C4-2B (cell line): ENCODE measurements around the gene SMIM26.
"Not testable (repeated sequence)": the region's sequence is repeated elsewhere in the genome, so short reads cannot be mapped to it uniquely, and the experiment has no call there.

Experiments used
- H3K27ac ChIP-seq: fragments of 450-650 bp; 2 replicates; pipeline ENCODE4 v1.5.1; 2017
- ZFX ChIP-seq: fragments of 450-650 bp; IDR thresholded peaks from 2 replicates; pipeline ENCODE4 v1.6.1; 2017
- TF ChIP-seq, protein P1 (sequence below): fragments of 450-650 bp; conservative IDR thresholded peaks from 2 replicates; pipeline ENCODE4 v1.5.1; 2017; ENCODE audit warnings: mild to moderate bottlenecking

Gene SMIM26

DNA sequence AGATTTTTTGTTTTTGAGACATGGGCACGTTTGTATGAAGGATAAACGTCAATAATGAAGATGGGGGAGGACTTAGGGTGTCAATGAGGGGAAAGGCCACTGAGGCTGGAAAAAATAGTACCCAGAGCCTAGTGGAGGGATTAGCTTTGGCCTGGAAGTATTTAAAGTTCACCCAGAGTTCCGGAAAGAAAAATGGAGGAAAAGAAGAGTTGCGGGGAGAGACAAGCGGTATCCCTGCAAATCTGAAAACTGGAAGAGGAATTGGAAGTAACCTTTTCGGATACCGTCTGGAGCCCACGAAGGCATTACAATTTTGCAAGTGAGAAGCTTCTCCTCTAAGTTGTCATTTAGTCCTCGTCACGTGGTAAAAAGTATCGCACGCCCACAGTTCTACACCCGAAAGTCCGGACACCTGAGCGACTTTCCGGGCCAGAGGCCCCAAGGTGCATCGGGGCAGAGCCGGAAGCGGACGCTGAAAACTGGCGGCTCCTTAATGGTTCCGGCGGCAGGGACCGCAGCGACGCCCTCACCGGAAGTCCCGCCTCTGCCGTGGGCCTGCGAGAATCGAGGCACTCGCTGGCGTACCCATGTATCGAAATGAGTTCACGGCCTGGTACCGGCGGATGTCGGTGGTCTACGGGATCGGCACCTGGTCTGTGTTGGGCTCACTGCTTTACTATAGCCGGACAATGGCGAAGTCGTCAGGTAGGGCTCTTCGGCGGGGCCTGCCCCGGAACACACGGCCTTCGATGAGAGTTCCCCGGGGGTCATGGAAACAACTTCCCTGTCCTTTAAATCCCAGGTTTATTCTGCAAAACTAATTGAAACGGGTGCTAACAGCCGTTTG, at the start of gene SMIM26:
Gene SMIM26, plus strand, starts transcription at position 541 of the 847 bp plus-strand sequence. Its CDS starts 47 bp downstream, at position 588.
- H3K27ac ChIP-seq = peak within 1 kb of the TSS; percentile 92
- peak; percentile 89 for TF ChIP-seq ZFX
- TF ChIP-seq, protein P1, sequence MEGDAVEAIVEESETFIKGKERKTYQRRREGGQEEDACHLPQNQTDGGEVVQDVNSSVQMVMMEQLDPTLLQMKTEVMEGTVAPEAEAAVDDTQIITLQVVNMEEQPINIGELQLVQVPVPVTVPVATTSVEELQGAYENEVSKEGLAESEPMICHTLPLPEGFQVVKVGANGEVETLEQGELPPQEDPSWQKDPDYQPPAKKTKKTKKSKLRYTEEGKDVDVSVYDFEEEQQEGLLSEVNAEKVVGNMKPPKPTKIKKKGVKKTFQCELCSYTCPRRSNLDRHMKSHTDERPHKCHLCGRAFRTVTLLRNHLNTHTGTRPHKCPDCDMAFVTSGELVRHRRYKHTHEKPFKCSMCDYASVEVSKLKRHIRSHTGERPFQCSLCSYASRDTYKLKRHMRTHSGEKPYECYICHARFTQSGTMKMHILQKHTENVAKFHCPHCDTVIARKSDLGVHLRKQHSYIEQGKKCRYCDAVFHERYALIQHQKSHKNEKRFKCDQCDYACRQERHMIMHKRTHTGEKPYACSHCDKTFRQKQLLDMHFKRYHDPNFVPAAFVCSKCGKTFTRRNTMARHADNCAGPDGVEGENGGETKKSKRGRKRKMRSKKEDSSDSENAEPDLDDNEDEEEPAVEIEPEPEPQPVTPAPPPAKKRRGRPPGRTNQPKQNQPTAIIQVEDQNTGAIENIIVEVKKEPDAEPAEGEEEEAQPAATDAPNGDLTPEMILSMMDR = no peak

DNA sequence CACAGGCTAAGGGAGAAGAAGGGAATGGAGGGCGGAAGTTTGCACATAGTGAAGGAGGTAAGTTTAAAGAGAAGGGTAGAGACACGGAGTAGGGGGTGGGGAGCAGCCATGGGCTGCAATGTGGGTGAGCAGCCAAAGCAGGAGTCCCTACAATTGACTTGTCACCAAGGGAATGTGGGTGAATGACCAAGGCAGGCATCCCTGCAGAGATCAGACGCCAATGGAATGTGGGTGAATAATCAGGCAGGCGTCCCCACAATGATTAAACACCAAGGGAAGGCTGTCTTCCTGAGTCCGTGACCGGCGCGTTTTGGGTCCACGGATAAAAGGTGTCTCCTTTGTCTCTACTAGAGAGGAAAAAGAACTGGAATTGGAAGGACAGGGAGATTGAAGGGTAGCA, 45.2 kb upstream of the SMIM26 start:
- not testable (repeated sequence) for H3K27ac ChIP-seq

- H3K27ac ChIP-seq = no peak overlapping the region
- TF ChIP-seq ZFX = no peak
- TF ChIP-seq, protein P1 = no peak
These were observed 44.2 kb upstream of the SMIM26 start for GRCh38 chr20:18523066-18523465.

DNA sequence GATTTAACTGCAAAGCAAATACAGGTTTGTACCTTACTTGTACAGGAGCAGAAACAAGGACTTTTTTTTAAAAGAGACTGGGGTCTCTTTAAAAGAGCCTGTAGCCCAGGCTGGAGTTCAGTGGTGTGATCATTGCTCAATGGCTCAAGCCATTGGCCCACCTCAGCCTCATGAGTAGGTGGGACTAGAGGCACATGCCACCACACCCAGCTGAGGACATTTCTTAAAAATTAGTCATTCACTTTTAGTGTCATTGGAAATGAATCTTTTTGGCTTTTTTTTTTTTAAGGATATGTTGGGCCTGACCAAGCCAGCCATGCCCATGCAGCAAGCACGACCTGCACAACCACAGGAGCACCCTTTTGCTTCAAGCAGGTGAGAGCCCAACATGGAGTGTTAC, 42.6 kb upstream of the SMIM26 start:
- no peak overlapping the region for H3K27ac ChIP-seq

DNA sequence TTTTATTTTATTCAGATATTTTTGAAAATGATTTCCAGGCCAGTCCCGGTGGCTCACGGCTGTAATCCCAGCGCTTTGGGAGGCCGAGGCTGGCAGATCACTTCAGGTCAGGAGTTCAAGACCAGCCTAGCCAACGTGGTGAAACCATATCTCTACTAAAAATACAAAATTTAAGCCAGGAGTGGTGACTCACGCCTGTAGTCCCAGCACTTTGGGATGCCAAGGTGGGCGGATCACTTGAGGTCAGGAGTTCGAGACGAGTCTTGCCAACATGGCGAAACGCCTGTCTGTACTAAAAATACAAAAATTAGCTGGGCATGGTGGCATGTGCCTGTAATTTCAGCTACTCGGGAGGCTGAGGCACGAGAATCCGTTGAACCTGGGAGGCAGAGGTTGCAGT, 40.5 kb upstream of the SMIM26 start:
- not testable (repeated sequence) for H3K27ac ChIP-seq

More for the DNA sequence above, 42.6 kb upstream of the SMIM26 start:
- TF ChIP-seq, protein P1 = no peak
- no peak for TF ChIP-seq ZFX

DNA sequence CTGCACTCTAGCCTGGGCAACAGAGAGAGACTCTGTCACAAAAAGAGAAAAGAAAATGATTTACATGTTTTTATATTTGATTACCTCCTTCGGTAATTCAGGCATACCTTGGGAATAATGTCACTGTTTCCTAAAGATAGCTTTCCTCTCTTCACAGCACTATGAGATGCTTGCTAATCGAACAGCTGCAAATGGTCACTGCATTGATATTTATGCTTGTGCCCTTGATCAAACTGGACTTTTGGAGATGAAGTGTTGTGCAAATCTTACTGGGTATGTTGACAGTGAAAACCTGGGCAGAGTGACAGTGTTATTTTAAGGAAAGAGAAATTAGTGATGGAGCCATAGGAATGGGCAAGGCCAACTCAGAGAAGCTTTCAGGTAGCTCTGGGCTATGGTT, 39.9 kb upstream of the SMIM26 start:
- no peak for TF ChIP-seq ZFX
- TF ChIP-seq, protein P1 = no peak
- H3K27ac ChIP-seq = no peak overlapping the region

DNA sequence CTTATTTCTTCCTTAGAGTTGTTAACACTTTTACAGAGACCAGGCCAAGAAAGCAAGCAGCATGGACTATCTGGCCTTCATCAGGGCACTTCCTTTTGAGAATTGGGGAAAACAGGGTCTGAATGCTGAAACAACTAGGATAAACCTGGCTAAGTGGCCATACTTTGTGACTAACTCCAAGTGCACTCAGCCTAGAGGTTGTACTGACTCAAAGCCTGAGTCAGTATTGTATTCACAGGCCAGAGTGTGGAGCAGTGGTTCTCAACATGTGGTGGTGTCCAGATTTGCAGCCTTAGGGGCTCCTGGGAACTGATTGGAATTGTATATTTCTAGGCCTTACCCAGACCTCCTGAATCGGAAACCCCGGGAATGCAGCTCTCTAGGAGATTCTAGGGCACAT, 39.4 kb upstream of the SMIM26 start:
- no peak overlapping the region for H3K27ac ChIP-seq
- TF ChIP-seq, protein P1 = no peak
- TF ChIP-seq ZFX = no peak

DNA sequence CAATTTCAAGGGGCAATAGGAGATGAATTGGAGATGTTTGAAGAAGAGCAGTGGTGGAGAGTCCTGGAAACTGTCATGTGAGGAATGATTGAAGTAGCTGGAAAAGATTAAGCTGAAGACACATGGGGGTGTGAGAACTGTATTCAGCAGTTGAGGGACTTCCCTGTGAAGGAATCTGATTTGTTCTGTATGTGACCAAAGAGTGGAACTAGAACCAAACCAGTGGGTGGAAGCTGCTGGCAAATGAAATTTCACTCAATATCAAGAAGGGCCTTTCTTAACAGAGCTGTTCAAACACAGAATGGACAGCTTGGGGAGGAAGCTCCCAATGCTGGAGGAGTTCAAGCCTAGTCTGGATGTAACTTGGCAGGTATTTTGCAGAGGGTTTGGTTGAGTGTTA, 38.2 kb upstream of the SMIM26 start:
- TF ChIP-seq ZFX = no peak
- no peak overlapping the region for H3K27ac ChIP-seq

- H3K27ac ChIP-seq = no peak overlapping the region
- TF ChIP-seq, protein P1 = no peak
- no peak for TF ChIP-seq ZFX
These were observed 34.6 kb upstream of the SMIM26 start for GRCh38 chr20:18532626-18533025.
